ENCODE data around the gene BSDC1. TPM values are rescaled to one million over a fixed set of nuclear protein-coding genes. Genes with fewer than 3 reads are reported as not detected.

The BSDC1 gene
- total and polyA plus RNA-seq, 11 donors: 25.1 to 53.2 (median 44.5) TPM

DNA sequence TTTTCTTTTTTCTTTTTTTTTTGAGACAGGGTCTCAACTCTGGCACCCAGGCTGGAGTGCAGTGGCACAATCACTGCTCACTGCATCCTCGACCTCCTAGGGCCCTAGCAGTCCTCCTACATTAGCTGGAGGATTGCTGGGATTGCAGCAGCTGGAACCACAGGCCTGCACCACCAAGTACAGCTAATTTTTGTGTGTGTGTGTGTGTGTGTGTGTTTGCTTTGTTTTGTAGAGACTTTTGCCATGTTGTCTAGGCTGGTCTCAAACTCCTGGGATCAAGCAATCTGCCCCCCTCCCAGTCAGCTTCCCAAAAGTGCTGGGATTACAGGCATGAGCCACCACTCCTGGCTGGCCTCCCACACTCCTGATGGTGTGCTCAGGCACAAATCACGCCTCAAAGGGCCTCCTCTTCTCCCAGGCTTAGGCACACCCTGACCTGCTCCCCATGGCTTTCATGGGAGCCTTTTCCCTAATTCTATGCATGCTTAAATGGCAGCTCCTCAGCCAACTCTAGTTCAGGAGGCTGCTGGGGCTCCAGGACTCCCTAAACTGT lies 41.3 kb downstream of the BSDC1 start:
- TF ChIP-seq, protein P1, sequence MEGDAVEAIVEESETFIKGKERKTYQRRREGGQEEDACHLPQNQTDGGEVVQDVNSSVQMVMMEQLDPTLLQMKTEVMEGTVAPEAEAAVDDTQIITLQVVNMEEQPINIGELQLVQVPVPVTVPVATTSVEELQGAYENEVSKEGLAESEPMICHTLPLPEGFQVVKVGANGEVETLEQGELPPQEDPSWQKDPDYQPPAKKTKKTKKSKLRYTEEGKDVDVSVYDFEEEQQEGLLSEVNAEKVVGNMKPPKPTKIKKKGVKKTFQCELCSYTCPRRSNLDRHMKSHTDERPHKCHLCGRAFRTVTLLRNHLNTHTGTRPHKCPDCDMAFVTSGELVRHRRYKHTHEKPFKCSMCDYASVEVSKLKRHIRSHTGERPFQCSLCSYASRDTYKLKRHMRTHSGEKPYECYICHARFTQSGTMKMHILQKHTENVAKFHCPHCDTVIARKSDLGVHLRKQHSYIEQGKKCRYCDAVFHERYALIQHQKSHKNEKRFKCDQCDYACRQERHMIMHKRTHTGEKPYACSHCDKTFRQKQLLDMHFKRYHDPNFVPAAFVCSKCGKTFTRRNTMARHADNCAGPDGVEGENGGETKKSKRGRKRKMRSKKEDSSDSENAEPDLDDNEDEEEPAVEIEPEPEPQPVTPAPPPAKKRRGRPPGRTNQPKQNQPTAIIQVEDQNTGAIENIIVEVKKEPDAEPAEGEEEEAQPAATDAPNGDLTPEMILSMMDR (IDR thresholded peaks at IDR 0.05): no peak
- no peak for TF ChIP-seq POLR2A (IDR thresholded peaks at IDR 0.05)
- Histone ChIP-seq H3K27me3 (no peaks in the 10 kb centered on the region), H3K4me1 (peaks cover 0 to 59% (median 35%) of the 10 kb centered on the region in 12 donors), H3K36me3 (no peaks in the 10 kb centered on the region), H3K27ac (peak overlapping the region; percentile 80 to 99 (median 94)), H3K9me3 (peaks cover 0 to 4% (median 0%) of the 10 kb centered on the region in 12 donors), H3K4me3 (peak overlapping the region in 5 of 12 donors; percentile 70 to 88 (median 78))
- no peak for ATAC-seq
- intact Hi-C loops (cut with DNase I): loop anchor here in 1 of 10 donors (5.0 kb wide), 1 partner anchor 39 kb away; the partner anchor contains the start of gene BSDC1
- WGBS, 4 donors: 67 to 83% (median 73%) methylated on average over 1 to 2 of the region's 2 CpGs
- peak in 1 of 5 donors; percentile 54 for DNase-seq

GRCh38 chr1:32352239-32352745 lies 41.9 kb downstream of the BSDC1 start:
- Histone ChIP-seq H3K27ac (peak overlapping the region; percentile 80 to 99 (median 94)), H3K9me3 (peaks cover 0 to 4% (median 0%) of the 10 kb centered on the region in 12 donors), H3K4me3 (peak overlapping the region; percentile 63 to 96 (median 76)), H3K36me3 (no peaks in the 10 kb centered on the region), H3K27me3 (no peaks in the 10 kb centered on the region), H3K4me1 (peaks cover 0 to 59% (median 35%) of the 10 kb centered on the region in 12 donors)
- TF ChIP-seq POLR2A (IDR thresholded peaks at IDR 0.05): no peak
- TF ChIP-seq, protein P1 (IDR thresholded peaks at IDR 0.05): no peak
- intact Hi-C loops (cut with DNase I): loop anchor here in 1 of 10 donors (5.0 kb wide), 1 partner anchor 40 kb away; the partner anchor contains the start of gene BSDC1
- no peak for ATAC-seq
- 37 to 54% (median 38%) methylated on average over 5 to 8 of the region's 8 CpGs for WGBS, 4 donors
- DNase-seq: no peak

- TF ChIP-seq POLR2A (IDR thresholded peaks at IDR 0.05): peak; percentile 81 to 94
- TF ChIP-seq, protein P1 (IDR thresholded peaks at IDR 0.05): peak in 2 of 12 donors; percentile 20 to 33
- Histone ChIP-seq H3K36me3 (no peaks in the 10 kb centered on the region), H3K27me3 (no peaks in the 10 kb centered on the region), H3K9me3 (peaks cover 0 to 4% (median 0%) of the 10 kb centered on the region in 12 donors), H3K27ac (peak overlapping the region; percentile 80 to 99 (median 94)), H3K4me1 (peaks cover 0 to 59% (median 35%) of the 10 kb centered on the region in 12 donors), H3K4me3 (peak overlapping the region; percentile 63 to 96 (median 76))
- intact Hi-C loops (cut with DNase I): loop anchor here in 2 of 10 donors (2.0 to 5.0 kb wide), 3 partner anchors 15 to 43 kb away; partner anchors contain the start of genes BSDC1 (in 2 of the 2) and MARCKSL1 (in 1 of the 2)
- DNase-seq (peak; percentile 96 to 97 (median 96)), ATAC-seq (peak; percentile 87 to 94 (median 92))
- WGBS, 4 donors: 1 to 20% (median 1%) methylated on average over 2 to 75 of the region's 75 CpGs
Observed at GRCh38 chr1:32351399-32352238, 42.6 kb downstream of the BSDC1 start.

All from heart left ventricle (tissue), 16 donors.